CD4-positive, alpha-beta T cell treated with Interleukin-21 for 1 hour (primary cell): Measurements from ENCODE around the gene GPR21.

ENCODE experiments used
- DNase-seq: peaks from one replicate; pipeline ENCODE4 v3.0.0-alpha.2; 2020

GPR21 gene

DNA sequence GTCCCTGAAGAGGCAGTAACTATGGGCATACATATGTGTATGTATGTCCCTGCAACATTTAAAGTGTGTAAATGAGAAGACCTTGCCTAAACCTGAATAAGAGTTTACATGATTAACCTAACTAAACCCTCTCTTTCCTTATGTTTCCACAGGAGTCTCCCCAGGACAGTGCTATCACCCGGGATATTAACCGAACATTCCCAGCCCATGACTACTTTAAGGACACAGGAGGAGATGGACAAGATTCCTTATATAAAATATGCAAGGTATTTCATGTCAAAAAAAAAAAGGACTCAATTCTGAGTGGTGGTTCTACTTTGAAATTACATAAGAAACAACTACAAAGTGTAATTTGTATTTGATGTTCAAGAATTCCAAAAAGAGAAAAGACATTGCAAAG lies 31.7 kb downstream of the GPR21 start:
- no peak for DNase-seq

DNA sequence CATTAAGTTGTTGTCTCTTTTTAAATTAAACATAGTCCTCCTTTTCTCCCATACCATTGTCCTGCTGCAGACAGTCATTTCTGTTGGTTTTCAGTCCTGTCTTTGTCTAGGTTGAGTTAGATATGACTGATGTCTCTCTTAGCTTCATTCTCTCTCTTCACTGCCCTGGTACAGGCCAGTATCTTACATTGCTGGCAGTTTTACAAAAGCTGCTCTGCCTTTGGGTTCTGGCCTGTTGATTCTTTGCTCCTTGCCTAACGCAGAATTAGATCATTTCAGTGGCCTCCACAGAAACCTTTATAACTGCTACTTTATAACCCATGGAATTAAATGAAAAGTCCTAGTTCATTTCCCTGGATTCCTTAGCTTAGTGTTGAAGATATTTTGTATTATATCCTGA lies 33.7 kb downstream of the GPR21 start:
- DNase-seq, result no peak

GRCh38 chr9:123069010-123069481 lies 35.6 kb downstream of the GPR21 start:
- DNase-seq, result no peak

DNA sequence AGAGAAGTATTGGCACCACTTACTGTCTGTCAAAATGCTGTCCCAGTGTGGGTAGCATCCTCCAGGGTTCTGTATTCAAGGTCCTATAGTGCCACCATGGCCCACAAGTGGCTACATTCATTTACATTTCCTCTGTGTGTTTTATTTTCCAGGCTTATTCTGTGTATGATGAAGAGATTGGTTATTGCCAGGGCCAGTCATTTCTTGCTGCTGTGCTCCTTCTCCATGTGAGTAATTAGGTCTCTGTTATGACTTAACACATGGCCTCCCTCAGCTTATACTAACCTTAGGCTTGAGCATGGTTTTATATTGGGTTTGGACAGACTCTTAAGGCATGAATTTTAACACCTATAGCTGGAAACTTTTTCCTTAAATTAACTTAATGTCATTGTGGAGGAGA lies 36.7 kb downstream of the GPR21 start:
- no peak for DNase-seq

DNA sequence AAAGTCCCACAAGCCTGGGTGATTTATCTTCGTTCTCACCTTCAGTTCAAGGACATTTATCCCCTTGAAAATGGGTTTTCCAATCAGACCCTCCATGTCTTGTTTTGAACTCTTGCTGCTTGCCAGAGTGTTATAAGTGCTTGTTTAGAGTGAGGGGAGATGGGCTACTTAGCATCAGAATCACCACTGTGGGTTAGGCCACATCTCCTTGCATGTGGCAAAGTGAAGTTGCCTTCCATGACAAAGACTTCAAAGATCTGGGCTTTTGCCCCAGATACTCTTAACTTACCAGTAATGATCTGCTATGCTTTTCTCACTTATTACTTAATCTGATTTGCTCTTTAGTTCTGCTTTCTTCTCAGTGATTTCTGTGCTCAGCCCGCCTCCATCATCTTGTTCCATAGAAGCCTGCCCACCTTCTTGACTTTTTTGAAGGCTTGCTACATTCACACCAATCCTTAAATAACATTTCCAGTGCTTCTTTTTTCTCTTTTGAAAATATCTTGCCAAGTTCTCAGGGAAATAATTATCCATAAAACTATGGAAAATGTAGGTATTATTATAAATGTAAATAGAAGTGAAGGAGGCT lies 39.0 kb downstream of the GPR21 start:
- no peak for DNase-seq

- no peak for DNase-seq
Measured at GRCh38 chr9:123073441-123073840, 40.0 kb downstream of the GPR21 start.

DNA sequence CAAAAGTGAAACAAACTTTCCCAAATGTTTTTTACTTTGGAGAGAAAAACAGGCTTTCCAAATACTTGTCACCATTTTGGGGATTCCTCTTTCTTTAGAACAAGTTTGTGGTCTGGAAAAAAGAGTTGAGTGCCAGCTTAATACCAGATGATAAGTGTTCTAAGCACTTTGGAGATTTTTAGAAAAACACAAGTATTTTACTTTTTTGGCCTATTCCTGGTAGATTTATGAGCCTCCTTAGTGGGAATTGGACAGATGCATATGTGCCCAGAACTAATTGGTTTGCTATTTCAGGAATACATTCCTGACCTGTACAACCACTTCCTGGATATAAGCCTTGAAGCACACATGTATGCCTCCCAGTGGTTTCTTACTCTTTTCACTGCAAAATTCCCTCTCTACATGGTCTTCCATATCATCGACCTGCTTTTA lies 40.5 kb downstream of the GPR21 start:
- no peak for DNase-seq

GRCh38 chr9:123074628-123075027 lies 41.2 kb downstream of the GPR21 start:
- no peak for DNase-seq

DNA sequence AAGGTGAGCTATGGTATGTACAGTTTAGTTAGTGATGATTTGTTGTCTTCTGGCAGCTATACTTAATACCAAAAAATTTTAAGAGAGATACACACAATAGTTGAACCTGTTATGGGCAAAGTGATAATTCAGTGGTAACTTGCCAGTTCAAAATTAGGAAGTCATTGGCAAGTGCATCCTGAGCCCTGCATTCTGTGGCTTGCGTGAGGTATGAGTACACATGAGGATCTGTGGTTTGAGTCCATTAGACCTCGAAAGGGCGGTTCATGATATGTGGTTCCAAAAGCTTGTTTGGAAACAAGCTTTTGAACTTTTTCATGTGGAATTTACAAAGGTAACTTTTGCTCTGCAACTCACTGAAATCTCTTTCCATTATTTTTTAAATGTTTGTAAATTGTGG lies 47.0 kb downstream of the GPR21 start:
- DNase-seq, result no peak

GRCh38 chr9:123081824-123082223 lies 48.4 kb downstream of the GPR21 start:
- peak; percentile 28 for DNase-seq

DNA sequence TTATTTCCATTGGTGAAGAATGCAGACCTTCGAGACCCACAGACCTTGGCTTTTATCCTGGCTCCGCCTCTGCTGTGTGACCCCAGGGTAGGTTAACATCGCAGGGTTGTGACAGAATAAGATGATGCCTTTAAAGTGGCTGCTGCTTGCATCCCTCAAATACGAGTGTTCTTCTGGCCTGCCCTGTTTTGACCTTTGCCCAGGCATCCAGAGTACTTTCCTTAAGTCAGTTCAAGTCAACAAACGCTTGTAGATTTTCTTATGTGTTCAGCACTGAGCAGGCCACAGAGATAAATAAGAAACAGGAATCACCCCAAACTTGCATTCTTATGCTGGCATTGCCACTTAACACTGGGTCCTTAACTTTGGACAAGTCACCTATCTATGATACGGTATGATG lies 50.2 kb downstream of the GPR21 start:
- DNase-seq, result no peak

GRCh38 chr9:123084256-123084655 lies 50.8 kb downstream of the GPR21 start:
- no peak for DNase-seq
